ENCODE results near the gene ARHGAP44.
A peak's percentile ranks its signal among the peaks of the same experiment; 100 is the strongest.

ARHGAP44 gene

DNA sequence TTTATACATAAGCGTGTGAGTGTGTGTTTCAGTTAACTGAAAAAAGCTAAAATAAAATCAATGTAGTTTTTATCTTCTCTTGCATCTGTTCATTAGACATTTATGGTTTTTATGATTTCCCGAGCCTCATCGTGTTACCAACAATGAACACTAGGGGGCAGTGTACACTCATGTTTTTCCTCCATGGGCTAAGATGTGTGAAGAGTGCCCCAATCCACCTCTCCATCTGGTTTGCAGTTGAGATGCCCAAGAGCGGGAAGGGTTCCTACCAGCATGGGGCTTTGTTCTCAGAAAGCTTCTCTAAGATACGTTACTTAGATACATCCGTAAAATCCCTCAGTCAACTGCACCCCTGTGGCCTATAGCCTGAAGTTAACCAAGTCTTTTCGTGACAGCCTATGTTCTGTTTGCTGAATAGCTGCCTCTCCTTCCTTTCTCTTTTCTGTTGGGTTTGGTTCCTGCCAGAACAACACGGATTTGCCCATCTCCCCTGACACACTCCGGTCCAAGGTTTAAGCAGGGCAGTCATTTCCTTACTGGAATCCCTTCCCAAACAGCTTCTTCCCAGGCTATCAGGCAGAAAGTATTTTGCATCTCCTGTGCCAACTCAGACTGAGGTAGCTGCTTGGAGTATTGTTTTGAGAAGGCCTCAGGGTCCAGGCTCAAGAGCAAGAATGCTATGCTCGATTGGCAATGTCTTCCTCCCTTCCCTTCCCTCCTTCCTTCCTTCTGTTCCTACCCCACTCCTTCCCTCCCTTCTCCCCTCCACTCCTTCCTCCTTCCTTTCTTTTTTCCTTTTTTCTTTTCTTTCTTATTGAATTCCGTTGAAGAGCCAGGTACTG, 241.4 kb downstream of the ARHGAP44 start:
- DNase-seq = peak; percentile 9 to 35

DNA sequence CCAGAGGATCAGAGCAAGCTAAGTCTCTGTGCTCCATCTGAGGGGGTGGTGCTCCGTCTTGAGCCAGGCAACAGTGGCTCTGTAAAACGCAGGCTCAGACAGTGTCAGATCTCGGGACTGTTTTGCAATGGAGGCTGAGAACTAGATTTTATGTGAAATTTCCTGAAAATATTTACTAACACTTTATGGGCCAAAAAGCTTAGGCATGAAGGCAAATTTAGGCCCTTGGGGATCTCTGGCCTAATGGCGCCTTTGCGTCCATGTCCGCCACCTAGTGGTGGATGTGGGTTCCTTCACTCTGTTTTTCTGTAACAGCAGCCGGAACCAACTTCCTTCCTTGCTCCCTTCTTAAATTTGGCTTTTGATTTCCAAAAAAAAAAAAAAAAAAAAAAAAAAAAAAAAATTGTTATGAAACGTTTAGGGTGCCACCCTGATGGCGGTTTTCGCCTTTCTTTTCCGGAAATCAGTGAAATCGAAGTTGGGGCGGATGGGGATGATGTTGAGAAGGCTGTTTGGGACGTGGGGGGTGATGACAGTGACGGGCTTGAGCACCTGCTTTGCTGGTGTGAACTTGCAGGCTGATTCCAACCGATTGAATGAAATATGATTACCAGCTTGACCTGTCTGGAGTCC, 242.5 kb downstream of the ARHGAP44 start:
- DNase-seq = peak; percentile 14 to 19

DNA sequence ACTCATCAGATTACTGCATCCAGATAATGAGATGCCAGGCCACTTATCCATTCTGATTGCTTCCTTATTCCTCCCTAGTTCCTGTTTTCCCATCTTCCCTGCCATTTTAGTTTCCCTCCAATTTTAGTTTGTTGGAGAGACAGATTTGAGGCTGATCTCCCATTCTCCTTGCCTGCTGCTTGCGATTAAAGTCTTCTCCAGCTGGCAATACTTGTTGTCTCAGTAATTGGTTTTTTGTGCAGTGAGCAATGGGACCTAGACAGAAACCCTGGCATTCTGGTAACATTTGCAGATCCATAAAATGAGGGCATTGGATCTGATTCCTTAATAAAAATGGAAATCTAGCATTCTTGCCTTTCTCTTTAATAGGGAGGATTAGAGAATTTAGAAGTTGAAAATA, 246.1 kb downstream of the ARHGAP44 start:
- no peak for DNase-seq

DNA sequence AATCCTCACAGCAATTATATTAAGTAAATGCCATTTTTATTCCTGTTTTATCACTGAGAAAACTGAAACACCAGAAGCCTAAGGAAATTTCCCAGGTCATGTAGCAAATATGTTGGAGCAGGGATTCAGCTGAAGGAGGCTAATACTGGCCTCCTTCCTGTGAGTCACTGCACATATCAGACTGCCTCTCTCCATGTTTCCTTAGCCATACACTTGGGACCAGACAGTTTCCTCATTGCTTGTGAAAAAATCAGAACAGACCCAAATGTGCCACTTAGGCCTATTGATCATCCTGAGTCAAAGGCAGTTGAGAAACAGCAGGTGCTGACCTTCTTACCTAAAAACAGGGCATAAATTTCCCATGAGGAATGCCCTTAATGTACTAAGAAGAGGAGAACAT, 247.5 kb downstream of the ARHGAP44 start:
- DNase-seq = no peak

DNA sequence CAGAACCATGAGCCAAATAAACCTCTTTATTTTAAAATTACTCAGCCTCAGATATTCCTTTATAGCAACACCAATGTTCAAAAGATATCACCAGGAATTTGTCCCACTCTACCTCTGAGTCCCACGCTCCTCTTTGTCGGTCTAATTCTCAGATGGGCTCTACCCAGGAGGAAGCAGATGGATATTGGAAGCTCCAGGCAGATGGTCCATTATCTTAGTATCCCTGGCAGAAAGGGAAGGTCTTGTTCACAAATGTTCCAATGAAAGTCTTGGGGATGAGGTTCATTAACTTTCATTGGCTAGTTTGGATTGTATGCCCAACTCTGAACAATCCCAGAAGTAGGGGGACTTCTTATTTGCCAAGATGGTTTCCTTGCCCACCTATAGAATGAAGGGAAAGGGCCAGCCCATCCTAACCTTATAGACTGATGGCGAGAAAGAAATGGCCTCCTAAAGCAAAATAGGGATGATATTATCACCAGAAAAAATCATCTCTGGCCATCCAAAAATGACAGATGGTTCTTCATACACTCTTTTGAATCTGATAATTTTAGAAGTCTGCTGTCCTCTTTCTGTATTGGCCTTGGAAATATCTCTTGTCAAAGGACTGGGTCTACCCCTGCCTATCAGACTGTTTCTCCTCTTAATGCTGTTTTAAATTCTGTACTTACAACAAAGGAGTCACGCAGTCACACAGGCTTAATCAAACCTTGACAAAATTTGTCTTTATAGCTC, 249.8 kb downstream of the ARHGAP44 start:
- no peak for DNase-seq
